GM18861 (cell line): ENCODE measurements around the gene ALDH8A1.

Experiments
- ATAC-seq: cut with Tn5 transposase; IDR thresholded peaks from one replicate; pipeline ENCODE4 v1.9.1; 2021; ENCODE audit not compliant: unreplicated experiment

The ALDH8A1 gene

DNA sequence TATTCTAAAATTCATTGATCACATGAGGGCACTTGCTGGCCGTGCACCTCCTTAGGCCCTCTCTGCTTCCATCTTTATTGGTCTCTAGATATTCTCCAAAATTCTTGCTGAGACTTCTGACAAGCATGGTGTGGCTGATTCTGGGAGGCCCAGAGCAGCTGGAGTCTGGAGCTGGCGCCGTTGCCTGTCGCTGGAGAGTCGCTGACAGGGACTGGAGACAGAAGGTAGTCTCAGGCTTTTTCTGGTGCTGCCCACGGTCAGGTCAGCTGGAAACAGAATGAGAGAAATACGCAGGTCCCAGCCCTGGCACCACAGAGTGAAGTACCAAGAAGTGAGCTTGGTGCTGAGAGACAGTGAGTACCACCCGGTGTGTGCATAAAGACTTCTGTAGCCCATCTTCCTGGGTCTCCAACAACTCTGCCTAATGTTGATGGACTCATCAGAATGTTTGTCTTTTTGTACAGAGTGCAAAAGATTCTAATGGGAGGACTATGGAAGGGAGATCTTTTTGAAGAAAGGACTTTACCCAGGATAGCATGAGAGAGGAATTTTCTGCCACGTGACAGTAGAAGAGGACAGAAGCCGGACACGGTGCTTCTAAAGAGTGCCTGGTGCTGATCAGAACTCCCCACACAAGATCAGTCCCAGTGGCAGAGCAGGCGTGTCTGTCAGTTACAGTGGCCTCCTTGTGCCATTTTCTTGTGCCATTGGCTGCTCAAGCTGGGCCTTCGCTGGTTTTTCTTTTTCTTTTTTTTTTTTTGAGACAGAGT is 1.8 kb upstream of the ALDH8A1 start:
- no peak for ATAC-seq

DNA sequence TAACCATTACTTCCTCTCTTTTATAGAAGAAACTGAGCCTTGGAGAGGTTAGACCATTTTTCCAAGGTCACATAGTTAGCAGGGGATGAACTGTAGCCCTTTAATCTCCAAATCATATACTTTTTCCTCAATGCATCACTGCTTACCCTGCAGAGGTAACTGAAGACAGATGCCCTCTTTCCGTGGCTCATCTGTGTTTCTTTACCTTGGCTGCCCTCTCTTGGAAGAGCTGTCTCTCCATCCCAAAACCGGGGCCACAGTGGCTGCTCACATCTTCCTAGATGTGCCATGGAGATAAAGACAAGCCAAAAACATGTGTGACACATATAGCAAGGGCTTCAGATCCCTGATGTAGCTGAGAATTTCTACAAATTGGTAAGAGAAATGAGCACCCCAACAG is 581 bp upstream of the ALDH8A1 start:
- ATAC-seq: no peak

GRCh38 chr6:134948691-134949090 is 1.2 kb downstream of the ALDH8A1 start:
- no peak for ATAC-seq

DNA sequence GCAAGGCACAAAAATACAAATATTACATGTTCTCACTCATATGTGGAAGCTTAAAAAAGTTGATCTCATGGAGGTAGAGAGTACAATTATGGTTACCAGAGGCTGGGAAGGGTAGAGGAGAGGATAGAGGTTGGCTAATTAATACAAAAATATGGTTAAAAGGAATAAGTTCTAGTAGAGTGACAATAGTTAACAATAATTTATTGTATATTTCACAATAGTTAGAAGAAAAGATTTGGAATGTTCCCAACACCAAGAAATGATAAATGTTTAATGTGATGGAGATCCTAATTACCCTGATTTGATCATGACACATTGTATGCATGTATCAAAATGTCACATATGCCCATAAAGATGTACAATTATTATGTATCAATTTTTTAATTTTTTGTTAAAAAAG is 1.8 kb downstream of the ALDH8A1 start:
- no peak for ATAC-seq

DNA sequence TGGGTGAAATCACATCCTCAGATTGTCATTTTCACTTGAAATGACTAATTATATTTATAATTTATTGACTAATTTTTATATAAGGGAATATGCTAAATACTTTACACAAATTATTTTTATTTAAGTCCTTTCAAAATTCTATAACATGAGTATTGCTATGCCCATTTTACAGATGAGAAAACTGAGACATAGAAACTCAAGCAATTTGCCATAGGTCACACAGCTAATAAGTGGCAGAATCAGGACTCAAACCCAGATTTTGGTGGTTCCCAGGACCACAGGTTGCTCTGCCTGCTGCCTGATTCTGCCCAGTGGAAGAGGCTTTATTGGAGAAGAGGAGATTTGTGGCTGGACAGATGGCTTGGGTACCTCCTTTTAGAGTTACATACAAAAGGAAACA is 4.9 kb downstream of the ALDH8A1 start:
- ATAC-seq: no peak

- no peak for ATAC-seq
These were observed 6.3 kb downstream of the ALDH8A1 start for GRCh38 chr6:134943522-134944111.

- no peak for ATAC-seq
These were observed 11.0 kb downstream of the ALDH8A1 start for GRCh38 chr6:134938896-134939295.

DNA sequence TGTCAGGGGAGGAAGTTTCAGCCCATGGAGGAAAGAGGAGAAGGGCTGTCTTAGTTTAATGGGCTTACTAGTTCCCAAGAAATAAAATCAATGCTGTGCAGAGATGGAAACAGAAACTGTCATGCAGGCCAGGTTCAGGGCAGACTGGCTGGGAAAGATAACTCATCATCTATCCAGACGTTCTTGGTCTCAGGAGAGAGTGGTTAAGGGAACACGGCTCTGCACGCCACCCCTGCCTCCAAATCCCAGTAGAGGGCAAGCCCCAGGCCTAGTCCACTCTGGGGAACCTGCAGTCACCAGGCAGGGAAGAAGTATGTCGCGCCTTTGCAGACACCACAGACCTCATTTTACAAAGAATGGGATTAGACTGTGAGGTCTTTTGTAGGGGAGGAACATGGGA is 12.5 kb downstream of the ALDH8A1 start:
- ATAC-seq: no peak

DNA sequence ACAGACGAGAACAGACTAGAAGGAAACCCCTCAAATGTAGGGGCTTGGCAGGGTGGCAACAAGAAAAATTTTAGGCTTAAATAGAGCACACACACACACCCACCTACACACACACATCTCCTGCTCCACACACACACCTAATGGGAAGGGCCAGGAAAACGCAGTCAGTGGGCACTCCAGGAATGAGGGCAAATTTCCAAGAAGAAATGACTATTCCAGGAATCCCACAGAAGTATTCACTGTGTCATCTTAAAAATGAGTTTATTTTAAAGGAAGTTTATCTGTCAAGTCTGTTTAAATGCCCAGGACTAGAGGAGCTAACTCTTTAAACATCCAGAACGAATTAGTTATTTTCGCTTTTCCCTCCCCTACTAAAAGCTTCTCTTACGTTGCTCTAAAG is 13.0 kb downstream of the ALDH8A1 start:
- ATAC-seq: no peak

DNA sequence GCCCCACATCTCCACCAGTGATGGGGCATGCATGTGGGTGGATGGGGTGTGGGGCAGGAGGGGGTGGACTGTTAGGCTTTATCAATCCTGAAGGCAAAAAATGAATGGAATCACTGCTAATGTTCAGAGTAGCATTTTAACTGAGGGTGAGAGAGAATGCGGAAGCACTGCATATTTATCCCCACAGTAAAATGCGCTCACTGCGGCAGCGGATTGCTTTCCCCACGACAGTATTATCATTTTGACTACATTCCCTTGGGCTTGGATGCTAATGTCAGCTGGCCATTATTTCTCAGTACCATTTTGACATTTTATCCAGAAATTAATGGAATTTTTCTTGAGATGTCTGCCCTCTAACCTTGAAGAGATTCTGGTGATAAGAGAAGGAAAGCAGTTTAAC is 13.4 kb downstream of the ALDH8A1 start:
- ATAC-seq: no peak

GRCh38 chr6:134934793-134935485 is 15.0 kb downstream of the ALDH8A1 start:
- ATAC-seq: no peak

DNA sequence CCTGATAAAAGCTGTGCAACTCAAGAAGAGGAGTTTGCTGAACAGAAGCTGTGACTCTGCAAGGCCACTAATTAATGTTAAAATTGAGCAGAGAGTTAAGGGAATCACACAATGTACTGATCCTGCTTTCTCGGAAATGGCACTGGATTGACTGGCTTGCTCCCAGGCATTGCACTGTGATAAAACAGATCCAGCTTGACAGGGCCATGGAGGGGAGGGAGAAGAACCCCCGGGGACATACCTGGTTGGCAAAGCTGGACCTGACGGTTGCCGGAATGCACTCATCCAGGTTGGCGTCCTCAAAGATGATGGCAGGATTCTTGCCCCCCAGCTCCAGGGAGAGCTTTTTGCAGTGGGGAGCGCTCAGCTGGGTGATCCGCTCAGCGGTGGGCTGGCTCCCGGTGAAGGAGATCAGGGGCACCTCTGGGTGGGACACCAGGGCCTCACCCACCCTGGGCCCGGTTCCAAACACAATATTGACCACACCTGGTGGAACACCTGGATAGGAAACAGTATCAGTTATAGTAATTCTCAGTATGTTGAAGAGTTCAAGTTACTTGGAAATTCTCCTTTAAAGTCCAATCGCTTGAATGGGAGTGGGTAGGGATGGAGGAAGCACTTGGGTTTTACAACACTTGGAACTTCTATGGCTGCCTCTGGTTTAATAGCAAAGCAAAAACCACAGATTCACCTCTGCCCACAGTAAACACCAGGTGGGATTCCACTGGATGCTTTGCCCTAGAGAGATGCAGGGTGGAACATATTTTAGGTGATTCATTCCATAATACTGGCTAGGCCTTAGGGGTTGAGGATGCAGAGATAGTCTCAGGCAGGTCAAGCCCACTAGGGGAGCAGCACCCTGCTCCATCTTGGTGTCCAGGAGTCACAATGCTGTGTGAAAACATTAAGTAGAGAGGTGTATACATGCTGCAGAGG is 17.1 kb downstream of the ALDH8A1 start:
- no peak for ATAC-seq

DNA sequence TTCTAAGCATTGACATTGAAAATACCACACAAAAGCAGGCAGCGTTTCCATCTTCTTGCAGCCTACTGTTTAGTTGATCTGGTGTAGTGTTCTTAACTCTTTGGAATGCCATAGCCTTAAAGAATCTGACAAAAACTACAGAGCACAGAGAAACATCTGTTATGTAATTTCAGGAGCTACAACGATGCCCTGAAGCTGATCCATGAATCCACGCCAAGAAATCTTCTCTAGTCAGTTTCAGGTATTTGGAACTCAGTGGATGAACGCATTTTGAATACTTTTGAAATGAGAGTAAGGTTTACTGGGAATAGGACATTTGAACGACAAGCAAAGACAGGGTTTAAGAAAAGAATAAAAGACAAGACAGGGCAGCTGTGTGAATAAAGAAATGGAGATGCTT is 17.8 kb downstream of the ALDH8A1 start:
- ATAC-seq: no peak

GRCh38 chr6:134930463-134930862 is 19.4 kb downstream of the ALDH8A1 start:
- ATAC-seq: no peak

- ATAC-seq: no peak
These were observed 21.6 kb downstream of the ALDH8A1 start for GRCh38 chr6:134928151-134928900.

DNA sequence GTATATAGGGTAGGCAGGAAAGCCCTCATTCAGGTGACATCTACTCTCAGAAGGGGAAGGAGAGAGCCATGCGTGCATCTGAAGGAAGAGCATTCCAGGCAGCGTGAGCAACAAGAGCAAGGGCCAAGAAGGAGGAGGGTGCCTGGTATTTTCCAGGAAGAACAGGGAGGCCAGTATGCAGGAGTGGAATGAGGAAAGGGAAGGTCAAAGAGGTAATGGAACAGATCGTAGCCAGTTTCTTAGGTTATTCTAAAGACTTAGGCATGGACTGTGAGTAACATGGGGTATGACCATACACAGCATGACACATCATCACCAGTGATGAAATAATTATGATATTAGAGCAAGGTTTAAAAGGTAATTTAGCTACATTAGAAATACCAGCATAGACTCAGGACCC is 24.1 kb downstream of the ALDH8A1 start:
- no peak for ATAC-seq

GRCh38 chr6:134921721-134922261 is 28.1 kb downstream of the ALDH8A1 start:
- ATAC-seq: no peak

GRCh38 chr6:134921276-134921675 is 28.6 kb downstream of the ALDH8A1 start:
- ATAC-seq: no peak

GRCh38 chr6:134920422-134920821 is 29.5 kb downstream of the ALDH8A1 start:
- ATAC-seq: no peak

DNA sequence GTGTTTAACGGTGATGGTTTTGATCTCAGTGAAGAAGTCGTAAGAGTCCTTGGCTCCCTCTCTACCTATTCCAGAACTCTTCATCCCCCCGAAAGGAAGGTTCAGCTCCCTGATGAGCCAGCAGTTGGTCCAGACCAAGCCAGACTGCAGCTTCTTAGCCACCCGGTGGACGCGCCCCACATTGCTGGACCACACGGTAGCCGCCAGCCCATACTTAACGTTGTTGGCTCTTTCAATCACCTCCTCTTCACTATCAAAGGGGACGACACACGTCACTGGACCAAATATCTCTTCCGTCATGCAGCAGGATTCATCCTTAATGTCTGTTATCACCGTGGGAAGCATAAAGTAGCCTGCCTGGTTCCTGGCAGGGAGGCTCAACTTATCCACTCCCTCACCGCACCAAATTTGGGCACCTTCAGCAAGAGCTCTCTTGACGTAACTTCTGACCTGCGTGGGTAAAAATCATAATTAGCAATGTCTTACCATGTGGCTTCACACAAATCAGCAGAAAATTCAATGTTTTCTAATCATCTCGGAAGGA is 31.4 kb downstream of the ALDH8A1 start:
- ATAC-seq: no peak
